Measurements from ENCODE around the gene PPP6R3. TPM values are rescaled to one million over a fixed set of nuclear protein-coding genes. Genes with fewer than 3 reads are reported as not detected.

The PPP6R3 gene
- total and polyA plus RNA-seq, 10 of the 15 experiments (the other 5 are each of a cell fraction or from before 2014, with no cell fraction given) = 12.4 to 123 (median 74.1) TPM

GRCh38 chr11:68445531-68446035 lies 15.0 kb upstream of the PPP6R3 start:
- ChIA-PET CTCF (no interaction called here), POLR2A (no interaction called here), RAD21 (ENCODE audit: unreplicated experiment) (no interaction called here), SMC1A (ENCODE audit: uncharacterized antibody, unreplicated experiment) (no interaction called here)
- no peak overlapping the region for H3K27ac ChIP-seq (ENCODE audit: control insufficient read depth, insufficient read depth)
- intact Hi-C loops (cut with micrococcal nuclease; ENCODE audit: unreplicated experiment) (loop anchor here (2.0 to 5.0 kb wide), 2 partner anchors 148 to 189 kb away; no protein-coding TSS in a partner anchor), in situ Hi-C loops (cut with MboI) (no loop called here)
- BruUV-seq (replicated peaks) = no TSS peak
- H3K9me3 ChIP-seq (replicated peaks; ENCODE audit: control insufficient read depth, insufficient read depth, low read length) = no peaks in the 10 kb centered on the region; the same call in 2 of the 3 replicates
- TF ChIP-seq ZBED1 (IDR thresholded peaks at IDR 0.05; ENCODE audit: borderline replicate concordance) = no peak
- no peak for TF ChIP-seq NR2F1 (conservative IDR thresholded peaks at IDR 0.05)
- no peak for TF ChIP-seq TCF12 (IDR thresholded peaks at IDR 0.05; ENCODE audit: low read depth, low read length)
- no peak for TF ChIP-seq ZNF622 (IDR thresholded peaks at IDR 0.05)
- no peak for TF ChIP-seq EGR1 (IDR thresholded peaks at IDR 0.05; ENCODE audit: borderline replicate concordance in 1 of 2, low read depth in 2 of 2, low read length in 2 of 2)
- TF ChIP-seq BCL11A (IDR thresholded peaks at IDR 0.05; ENCODE audit: low read depth, low read length) = no peak
- TF ChIP-seq, protein P1, sequence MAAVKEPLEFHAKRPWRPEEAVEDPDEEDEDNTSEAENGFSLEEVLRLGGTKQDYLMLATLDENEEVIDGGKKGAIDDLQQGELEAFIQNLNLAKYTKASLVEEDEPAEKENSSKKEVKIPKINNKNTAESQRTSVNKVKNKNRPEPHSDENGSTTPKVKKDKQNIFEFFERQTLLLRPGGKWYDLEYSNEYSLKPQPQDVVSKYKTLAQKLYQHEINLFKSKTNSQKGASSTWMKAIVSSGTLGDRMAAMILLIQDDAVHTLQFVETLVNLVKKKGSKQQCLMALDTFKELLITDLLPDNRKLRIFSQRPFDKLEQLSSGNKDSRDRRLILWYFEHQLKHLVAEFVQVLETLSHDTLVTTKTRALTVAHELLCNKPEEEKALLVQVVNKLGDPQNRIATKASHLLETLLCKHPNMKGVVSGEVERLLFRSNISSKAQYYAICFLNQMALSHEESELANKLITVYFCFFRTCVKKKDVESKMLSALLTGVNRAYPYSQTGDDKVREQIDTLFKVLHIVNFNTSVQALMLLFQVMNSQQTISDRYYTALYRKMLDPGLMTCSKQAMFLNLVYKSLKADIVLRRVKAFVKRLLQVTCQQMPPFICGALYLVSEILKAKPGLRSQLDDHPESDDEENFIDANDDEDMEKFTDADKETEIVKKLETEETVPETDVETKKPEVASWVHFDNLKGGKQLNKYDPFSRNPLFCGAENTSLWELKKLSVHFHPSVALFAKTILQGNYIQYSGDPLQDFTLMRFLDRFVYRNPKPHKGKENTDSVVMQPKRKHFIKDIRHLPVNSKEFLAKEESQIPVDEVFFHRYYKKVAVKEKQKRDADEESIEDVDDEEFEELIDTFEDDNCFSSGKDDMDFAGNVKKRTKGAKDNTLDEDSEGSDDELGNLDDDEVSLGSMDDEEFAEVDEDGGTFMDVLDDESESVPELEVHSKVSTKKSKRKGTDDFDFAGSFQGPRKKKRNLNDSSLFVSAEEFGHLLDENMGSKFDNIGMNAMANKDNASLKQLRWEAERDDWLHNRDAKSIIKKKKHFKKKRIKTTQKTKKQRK (IDR thresholded peaks at IDR 0.05; ENCODE audit: low read depth, low read length) = no peak
- TF ChIP-seq FOS (IDR thresholded peaks at IDR 0.05; ENCODE audit: borderline replicate concordance, extremely low read depth, insufficient read length) = no peak
- no peak for TF ChIP-seq SP1 (IDR thresholded peaks at IDR 0.05; ENCODE audit: low read depth, low read length)
- no peak for TF ChIP-seq SMC3 (IDR thresholded peaks at IDR 0.05; ENCODE audit: borderline replicate concordance, low read length)
- no peak for DNase-seq (ENCODE audit: low read depth, low spot score)
- WGBS (ENCODE audit: insufficient coverage, insufficient replicate concordance, low lambda C conversion rate, missing lambda C conversion rate) = 75% methylated on average over 11 of the region's 11 CpGs
- peaks cover 4 to 5% of the 10 kb centered on the region in 2 experiments; a peak in 2 of 4 replicates for H3K36me3 ChIP-seq (ENCODE audit: control insufficient read depth in 2 of 2, insufficient read depth in 2 of 2, low read length in 1 of 2)
- no peaks in the 10 kb centered on the region for H4K20me1 ChIP-seq (ENCODE audit: control insufficient read depth, insufficient read depth)
- H3K4me3 ChIP-seq = no peak overlapping the region
- no peak overlapping the region for H3K9ac ChIP-seq (ENCODE audit: control insufficient read depth, insufficient read depth, low read length)
- no peaks in the 10 kb centered on the region for H3K79me2 ChIP-seq (ENCODE audit: control insufficient read depth, insufficient read depth, low read length)
- no peak overlapping the region for H3K4me2 ChIP-seq (ENCODE audit: control insufficient read depth, insufficient read depth)
- peaks cover 5% of the 10 kb centered on the region; the same call in 1 of the 2 replicates for H3K4me1 ChIP-seq (ENCODE audit: control insufficient read depth, insufficient read depth, low read length)
- ATAC-seq = no peak
- FAIRE-seq = no peak
- H3K27me3 ChIP-seq (replicated peaks in 1 of 2; ENCODE audit: control insufficient read depth in 2 of 2, insufficient read depth in 2 of 2, low read length in 1 of 2) = no peaks in the 10 kb centered on the region
- H2AFZ ChIP-seq (ENCODE audit: control insufficient read depth, low read depth, low read length) = no peak overlapping the region
